HPDE6-E6E7 (cell line): ENCODE measurements around the gene TRUB1.
"Not testable (repeated sequence)": the region's sequence is repeated elsewhere in the genome, so short reads cannot be mapped to it uniquely, and the experiment has no call there.

Experiments
- DNase-seq: peaks from one replicate; pipeline ENCODE4 v3.0.0; 2011; ENCODE audit warnings: missing footprints; ENCODE audit errors: extremely low spot score

TRUB1 gene

DNA sequence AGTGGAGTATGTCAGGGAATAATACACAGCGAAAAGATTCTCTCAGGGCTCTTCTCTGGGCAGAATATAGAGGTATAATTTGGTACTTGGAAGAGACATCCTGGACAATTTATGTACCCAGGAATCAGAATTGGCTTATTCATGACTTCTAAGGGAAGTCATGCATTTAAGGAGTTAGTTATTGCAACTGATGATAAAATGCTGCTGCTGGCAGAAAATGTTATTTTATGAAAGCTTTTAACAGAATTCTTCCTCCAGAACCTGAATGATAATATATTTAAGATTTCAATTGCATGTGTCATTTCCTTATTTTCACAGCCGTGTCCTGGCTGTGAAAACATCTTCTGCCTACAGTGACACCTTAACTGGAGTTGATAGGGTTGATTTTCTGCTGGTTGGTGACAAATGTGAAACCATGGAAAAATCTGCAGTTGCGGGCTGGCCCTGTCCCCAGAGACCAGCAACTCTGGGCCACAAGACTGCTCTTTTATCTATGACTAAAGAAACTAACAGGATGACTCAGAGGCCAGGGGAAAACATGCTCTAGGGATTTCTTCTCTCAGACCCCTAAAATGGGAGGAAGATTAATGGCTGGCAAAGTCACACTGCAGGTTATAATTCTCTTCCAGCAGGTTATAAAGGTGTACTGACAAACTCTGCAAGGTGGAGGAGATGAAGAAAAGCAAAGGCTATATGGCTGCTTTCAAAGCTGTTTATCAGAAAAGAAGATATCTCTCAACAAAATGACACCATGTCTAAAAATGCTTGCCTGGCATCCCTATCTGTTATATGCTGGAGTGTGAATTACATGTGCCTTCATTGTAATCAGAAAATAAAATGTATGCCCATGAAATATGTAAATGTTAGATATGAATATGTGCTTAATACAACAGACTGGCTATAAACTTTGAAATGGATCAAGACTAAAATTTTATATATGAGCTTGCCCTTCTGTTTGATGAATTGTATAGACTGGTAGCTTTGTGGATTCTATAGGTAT lies 12.1 kb upstream of the TRUB1 start:
- no peak for DNase-seq

DNA sequence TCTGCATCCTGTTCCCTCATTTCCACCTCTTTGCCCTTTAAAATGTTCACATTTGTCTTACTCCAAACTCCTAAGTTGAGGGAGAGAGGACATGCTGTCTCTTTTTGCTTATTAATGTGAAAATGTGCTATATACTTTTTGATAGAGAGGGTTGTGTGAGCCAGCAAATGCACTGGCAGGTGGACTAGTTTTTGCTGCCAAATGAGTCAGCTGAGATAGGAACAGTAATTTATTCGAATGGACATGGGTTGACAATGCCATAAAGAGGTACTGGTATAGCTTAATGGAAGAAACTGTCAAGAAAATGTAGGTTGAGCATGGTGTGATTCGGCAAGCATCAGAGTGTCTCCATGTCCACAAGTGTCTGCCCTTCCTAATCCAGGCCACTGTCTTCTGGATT lies 9.2 kb upstream of the TRUB1 start:
- DNase-seq: no peak

DNA sequence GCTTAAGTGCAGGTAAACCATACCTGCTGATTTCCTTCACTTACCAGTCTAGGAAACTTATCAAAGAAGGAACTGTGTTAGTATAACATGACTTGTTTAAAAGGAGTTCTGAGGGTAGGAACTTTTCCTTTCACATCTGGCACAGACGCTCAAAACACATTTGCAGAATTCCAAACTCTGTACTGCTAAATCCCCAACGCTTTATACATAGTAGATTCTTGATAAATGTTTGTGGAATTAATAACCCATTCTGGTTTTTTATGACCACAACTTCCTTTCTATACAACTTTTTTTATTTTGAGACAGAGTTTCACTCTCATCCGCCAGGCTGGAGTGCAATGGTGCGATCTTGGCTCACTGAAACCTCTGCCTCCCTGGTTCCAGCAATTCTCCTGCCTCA lies 7.7 kb upstream of the TRUB1 start:
- no peak for DNase-seq

DNA sequence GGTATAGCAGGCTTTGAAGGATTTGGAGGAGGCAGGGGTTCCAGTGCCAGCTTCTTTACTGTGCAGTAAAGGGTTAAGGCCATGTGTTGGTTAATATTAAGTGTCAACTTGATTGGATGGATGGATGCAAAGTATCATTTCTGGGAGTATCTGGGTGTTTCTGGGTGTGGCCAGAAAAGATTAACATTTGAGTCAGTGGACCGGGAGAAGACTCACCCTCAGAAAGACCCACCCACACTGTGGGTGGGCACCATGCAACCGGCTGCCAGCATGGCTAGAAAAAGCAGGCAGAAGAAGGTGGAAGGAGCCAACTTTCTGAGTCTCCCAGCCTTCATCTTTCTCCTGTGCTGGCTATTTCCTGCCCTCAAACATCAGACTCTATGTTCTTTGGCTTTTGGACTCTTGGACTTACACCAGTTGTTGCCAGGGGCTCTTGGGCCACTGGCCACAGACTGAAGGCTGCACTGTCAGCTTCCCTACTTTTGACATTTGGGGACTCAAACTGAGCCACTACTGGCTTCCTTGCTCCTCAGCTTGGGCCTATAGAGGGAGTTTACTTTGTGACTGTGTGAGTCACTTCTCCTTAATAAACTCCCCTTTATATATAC lies 6.8 kb upstream of the TRUB1 start:
- DNase-seq: no peak

DNA sequence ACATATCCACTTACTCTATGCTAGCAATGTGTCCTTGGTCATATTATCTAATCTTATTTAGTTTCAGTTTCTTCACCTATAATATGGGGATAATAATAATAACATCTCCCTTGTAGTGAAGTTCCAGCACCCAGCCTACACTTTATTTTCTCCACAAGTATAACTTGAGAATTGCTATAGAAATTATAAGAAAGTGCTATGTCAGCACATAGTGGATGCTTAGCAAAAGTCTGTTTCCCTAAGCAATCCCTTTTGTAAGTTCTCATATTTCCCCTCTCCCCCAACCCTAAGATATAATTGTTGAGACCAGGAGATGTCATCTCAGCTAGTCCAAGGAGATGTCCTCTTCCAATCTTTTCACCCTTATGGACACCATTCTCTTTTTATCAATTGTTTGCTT lies 5.8 kb upstream of the TRUB1 start:
- DNase-seq: no peak

DNA sequence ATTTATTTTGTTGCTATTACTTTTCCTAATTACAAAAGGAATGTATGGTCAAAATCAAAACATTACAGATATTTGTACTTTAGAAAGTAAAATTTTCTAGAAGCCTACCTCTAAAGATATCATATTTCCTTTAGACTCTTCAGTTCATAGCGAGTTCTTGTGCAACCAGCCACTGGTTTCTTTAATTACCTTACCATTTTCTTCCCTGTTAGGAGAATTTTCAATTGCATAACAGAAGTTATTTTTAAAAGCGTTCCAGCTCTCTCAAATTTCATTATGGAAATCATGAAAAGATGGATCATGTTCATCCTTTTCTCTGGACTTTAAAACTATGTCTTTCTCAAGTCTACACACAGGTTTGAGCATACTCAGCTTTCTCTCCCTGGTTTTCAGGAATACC lies 5.0 kb upstream of the TRUB1 start:
- DNase-seq: no peak

DNA sequence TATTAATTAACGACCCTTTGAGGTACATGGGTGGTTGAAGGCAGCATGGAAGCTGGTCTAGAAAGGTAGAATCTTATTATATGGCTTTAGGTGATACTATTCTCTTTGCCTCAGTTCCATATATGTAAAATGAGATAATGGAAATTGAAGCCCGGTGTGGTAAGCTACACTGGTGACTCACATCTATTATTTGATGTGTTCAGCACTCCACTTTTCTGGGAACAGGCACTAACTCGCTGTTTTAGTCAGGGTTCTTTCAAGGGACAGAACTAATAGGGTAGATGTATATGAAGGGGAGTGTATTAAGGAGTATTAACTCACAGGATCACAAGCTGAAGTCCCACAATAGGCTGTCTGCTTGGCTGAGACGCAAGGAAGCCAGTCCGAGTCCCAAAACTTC lies 4.4 kb upstream of the TRUB1 start:
- peak; percentile 26 for DNase-seq

DNA sequence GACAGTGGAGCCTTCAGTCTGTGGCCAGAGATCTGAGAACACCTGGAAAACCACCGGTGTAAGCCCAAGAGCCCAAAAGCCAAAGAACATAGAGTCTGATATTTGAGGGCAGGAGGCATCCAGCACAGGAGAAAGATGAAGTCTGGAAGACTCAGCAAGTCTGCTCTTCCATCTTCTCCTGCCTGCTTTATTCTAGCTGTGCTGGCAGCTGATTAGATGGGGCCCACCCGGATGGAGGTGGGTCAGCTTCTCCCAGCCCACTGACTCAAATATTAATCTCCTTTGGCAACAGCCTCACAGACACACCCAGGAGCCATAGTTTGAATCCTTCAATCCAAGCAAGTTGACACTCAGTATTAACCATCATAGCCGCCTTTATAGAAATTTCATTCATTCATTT lies 4.0 kb upstream of the TRUB1 start:
- not testable (repeated sequence) for DNase-seq

DNA sequence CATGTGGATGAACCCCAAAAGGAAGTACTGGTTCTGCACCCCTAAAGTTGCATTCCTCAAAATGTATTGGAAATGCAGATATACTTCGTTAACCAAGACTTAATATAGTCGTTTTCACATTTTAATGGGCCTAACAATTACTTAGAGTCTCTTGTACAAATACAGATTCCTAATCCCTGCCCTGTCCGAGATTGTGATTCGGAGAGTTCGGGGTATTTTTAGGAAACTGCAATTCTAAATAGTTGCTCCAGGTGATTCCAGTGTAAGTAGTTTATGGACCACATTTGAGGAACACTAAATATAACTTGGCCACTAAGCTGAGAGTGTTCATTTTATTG lies 830 bp downstream of the TRUB1 start:
- no peak for DNase-seq

DNA sequence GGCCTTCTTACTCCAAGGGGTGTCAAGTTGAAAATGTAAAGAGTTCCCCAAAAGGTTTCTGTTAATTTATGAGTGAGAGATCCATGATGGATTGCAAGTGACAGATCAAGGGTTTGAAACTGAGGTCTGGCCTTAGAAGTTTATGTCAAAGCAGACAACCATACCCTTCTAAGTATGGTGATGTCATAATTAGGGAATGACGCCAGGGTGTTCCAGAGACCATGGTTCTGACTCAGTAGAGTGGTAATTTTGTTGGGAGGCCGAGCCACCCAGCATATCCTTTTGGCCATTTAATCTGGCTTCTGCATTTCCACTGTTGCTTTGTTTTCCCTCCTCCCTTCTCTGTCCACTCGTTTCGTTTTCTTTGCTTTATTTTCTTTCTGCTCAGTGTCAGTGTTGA lies 2.7 kb downstream of the TRUB1 start:
- no peak for DNase-seq

DNA sequence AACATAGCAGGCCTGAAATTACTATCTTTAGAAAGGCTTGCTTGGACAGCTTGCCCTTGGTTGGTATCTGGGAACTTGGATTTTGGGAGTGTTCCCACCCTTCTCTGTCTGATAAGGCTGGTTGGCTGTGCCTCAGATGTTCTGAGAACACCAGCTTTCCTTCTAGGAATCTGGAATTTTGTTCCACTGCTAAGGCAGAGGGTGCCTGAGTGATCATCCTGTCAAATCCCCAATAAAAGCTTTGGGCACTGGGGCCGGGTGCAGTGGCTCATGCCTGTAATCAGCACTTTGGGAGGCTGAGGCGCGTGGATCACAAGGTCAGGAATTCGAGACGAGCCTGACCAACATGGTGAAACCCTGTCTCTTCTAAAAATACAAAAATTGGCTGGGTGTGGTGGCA lies 5.0 kb downstream of the TRUB1 start:
- no peak for DNase-seq

DNA sequence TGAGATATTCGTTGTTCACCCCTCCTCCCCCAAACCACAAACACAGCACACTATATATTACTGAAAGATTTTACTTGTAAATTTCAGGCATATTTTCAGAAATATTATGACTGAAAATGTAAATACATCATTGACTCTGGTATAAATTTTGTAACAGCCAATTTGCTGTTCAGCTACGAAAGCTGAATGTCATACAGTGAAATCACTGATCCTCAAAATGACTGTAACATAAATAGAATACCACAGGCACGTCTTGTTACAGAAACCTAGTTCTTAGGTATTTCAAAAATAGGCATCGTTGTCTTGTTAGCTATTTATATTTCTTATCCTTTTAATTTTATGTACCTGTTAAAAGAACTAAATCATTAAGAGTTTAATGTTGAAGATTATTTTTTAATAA lies 15.1 kb downstream of the TRUB1 start:
- no peak for DNase-seq

DNA sequence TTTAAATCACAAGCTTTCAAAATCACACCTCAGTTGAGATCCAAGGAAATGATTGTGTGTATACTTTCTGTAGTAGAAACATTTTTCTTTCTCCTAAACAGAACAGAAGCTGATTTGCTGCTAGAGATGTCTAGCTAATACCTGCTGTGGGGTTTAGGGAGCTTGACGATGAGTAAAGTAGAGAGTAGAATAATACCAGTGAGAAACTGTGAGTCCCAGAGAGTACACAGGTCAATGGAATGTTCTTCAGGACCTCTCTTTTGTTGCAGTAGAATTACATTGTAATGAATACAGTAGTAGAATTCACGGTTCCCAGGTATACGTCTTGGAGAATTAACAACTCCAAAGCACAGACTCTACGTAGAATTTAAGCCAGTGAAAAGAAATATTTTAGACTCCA lies 18.0 kb downstream of the TRUB1 start:
- no peak for DNase-seq

DNA sequence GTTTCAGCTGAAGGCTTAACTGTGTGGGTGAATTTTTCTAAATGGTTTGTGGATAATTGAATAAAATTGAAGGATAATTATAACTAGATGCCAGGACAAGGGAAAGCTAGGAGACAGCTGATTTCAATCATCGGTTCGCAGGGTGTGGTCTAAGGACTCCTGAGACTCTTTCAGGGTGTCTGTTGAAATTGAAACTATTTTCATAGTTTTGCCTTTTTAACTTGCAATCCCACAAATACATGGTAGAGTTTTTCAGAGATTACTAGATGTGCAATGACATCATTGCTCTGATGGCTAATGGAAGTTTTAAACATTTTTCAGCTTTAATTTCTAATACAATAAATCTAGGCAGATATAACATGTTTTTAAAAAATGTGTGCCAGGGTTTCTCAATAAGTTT lies 18.5 kb downstream of the TRUB1 start:
- DNase-seq: no peak

DNA sequence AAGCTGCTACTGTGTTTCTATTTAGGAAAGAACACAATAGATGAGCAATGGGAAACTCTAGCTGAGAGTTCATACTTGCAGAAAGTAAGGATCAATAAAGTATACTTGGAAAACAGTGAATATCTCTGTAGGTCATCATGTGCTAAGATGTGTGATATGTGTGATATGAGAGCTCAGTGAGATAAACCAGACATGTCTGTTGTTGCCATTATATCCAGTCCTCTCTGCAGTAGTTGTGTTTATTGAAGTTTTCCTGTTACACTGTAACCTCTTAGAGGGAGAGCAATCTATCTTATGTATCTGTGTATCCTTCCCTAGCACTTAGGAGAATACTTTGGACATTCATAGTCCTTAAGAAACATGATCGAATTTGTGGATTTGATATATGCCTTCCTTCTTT lies 19.1 kb downstream of the TRUB1 start:
- DNase-seq: no peak

DNA sequence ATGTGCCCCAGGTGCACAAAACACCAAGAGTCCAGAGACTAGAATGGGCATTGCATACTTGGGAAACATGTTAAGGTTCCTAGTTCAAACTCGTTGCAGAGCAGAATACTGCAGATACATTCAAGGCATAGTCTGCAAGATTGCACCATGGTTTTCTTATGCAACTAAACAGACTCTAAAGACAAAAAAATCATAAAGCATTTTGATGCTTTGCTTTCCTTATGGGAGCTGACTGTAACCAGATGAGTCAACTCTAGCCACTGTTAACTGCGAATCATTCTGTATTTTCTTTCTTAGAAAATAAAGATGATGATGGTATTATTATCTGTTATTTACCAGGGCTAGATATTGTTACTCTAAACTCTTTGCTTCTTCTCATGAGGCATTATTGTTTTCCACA lies 19.7 kb downstream of the TRUB1 start:
- DNase-seq: no peak

DNA sequence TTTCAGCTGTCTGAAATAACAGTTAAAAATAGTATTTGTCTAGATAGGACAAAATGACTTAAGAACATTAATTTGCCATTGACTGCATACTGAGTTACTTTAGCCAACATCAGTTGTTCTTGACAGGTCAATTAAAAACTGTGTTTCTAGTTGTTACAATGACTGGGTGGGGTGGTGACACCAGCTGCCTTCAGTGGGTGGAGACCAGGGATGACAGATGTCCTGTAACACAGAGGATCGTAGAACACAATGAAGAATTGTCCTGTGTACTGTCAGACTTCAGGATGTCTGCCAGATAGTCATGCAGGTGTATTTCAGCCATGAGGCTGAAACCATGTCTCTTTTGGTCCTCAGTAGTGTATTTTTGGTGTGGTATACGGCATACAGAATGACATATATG lies 24.4 kb downstream of the TRUB1 start:
- DNase-seq: no peak

DNA sequence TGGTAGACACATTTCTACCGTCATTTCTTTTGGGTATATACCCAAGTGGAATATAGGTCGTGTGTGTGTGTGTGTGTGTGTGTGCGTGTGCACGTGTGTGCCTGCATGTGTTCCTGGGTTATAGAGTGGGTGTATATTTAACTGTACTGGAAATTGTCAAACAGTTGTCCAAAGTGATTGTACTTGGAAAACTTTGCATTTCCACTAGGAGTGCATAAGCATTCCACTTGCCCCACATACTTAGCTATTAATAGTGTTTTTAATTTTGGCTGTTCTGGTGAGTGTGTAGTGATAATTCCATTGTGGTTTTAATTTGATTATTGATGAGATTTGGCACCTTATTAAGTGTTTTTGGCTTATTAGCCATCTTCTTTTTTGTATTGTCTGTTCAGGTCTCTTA lies 25.9 kb downstream of the TRUB1 start:
- no peak for DNase-seq

DNA sequence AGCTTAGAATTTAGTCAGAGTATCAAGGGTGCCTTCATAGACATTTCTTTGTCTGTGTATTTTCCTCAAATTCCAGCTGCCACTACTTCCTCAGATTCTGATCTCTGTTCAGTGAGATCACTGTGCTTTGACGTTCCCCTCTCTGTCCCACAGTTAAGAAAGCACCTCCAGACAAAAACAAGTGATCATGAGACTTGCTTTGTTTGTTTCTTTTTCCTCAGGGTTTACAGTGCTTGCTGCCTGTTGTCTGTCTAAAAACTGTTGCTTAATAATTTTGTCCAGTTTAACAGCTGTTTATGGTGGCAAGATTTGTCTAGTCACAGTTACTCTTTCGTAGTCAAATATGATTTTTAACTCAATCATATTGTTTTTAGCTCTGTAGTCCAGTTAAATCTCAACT lies 29.1 kb downstream of the TRUB1 start:
- no peak for DNase-seq

DNA sequence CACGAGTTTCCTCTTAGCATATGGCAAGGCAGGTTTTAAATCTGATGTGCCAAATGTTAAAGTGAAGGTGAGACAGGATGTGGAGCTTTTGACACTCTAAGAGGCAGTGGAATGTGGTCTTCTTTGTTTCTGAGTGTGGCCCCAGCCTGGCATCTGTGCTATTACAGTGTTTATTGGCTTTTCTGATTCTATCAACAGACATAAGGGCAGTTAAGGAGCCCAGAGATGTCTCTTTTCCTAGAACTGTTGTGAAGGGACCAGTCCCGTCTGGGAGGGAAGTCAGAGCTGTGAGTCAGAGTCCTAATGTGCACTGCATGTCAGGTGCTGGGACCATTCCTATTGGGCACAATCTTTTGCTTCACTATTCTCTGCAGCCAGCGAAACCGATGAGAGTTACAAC lies 32.5 kb downstream of the TRUB1 start:
- no peak for DNase-seq

DNA sequence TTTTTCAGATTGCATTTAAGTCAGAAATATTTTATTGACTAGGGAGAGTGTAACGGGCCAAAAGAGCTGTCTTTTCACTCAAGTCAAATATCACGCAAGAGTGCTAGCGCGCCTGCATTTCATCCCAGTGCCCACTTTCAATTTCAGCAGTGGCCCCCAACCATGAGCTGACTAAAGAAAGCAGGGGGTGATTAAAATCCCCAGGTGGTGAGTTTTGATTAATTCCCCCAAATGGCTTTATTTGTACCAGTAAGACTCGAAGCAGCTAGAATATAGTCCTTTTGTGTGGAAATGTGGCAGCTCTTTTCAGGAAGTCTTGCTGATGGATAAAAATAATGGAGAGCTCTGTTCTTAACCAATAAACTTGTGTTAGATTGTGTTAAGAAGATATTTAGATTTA lies 35.3 kb downstream of the TRUB1 start:
- no peak for DNase-seq

DNA sequence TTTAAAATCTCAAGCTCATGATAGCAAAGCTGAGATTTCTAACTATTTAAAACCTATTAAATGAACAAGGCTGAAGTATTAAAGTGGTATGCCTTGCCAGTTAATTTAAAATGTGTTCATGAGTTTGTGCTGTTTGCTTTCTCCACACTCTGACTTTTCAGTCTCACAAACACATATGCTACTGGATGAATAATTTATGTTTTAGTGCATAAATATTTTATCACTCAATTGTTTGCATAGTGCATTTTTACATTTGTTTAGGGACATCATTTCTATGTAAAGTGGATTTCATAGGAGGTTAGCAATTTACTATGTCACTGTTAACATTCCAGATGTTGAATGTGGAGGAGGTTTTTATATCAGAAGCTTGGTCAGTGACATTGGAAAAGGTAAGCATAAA lies 36.0 kb downstream of the TRUB1 start:
- no peak for DNase-seq

DNA sequence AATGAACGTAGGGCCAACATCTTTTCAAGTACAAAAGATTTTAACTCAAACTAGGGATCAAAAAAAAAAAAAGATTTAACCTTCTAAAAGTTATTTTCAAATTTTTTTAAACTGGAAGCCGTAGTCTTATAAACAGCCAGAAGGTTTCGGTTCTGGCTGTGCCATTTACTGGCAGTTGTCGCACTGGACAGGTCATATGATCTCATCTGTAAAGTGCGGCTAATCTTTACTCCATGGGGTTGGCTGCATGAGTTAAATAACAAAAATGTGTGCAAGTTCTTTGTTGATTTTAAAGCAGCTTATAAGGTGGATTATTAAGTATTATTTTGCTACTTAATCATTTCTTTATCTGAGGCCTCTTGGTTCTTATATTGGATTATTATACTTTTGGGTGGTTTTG lies 36.6 kb downstream of the TRUB1 start:
- DNase-seq: no peak

DNA sequence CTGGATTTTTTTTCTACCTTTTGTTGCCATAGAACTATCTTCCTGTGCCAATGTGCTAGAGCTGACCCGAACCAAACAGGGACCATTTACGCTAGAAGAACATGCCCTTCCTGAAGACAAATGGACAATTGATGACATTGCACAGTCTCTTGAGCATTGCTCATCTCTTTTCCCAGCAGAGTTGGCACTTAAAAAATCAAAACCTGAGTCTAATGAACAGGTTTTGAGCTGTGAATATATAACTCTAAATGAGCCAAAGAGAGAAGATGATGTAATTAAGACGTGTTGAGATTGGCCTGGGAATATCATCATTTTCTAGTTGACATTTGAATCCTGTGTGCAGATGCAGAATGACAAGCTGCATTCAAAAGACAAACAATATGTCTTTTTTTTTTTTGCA lies 37.1 kb downstream of the TRUB1 start:
- no peak for DNase-seq
